Heart left ventricle (tissue), 13 donors: Measurements from ENCODE around the gene OMD.

Experiments used
- POLR2A ChIP-seq, 2 donors: fragments of 450-650 bp; IDR thresholded peaks; one replicate each; pipeline ENCODE4 v1.6.1; 2017; ENCODE audit warnings: antibody characterized with exemption in 2 of 2, mild to moderate bottlenecking in 2 of 2, moderate library complexity in 2 of 2
- TF ChIP-seq, protein P1 (sequence below), 12 donors: fragments of 200-600 bp; sonication (generic) in 4 of 12; IDR thresholded peaks; one replicate each; pipeline versions ENCODE4 v1.5.0 to v1.8.0; 2018 to 2022; ENCODE audit warnings: antibody characterized with exemption in 12 of 12, mild to moderate bottlenecking in 5 of 12
- donor health status: ischemic (EF 13 %, LVEDD 7.1; RV severe dilation, severe dysfunction).
- donor health status: DM: no; HTN: yes; CAD: no.
- donor health status: DM: no; HTN: no; CAD: no.
- donor health status: ischemic (EF 25% LVEDD 6.9; RV normal size, moderate dysfunction).
- donor health status: ischemic (EF 25% LVEDD 5.7; RV mildly dilated, moderate dysfunction).
- donor health status: ischemic (EF 35%, LVEDD 5.7; RV mildly dilated, moderate dysfunction).
- donor health status: nonischemic (EF 11% LVEDD 7.7; RV severe dilation, severe dysfunction).
- donor health status: DM: yes; HTN: yes; CAD: no.
- donor health status: PGD.
- donor health status: ischemic (EF 29% LVEDD 5.4; RV normal size, mild dysfunction).
- donor health status: nonischemic (EF 23%, LVEDD 6.1; RV moderate dilation, normal function).

DNA sequence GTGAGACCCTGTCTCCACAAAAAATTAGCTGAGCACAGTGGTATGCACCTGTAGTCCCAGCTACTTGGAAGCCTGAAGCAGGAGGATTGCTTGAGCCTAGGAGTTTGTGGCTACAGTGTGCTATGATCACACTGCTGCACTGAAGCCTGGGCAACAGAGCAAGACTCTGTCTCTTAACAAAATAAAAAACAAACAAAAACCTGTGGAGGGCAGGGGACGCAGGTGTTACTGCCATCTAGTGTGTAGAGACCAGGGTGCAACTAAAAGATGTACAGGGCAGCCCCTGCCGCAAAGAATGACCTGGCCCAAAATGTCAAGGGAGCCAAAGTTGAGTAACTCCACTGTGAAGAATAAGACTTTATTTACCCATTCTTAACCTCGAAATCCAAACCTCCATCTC, 30.9 kb upstream of the OMD start:
- TF ChIP-seq, protein P1, sequence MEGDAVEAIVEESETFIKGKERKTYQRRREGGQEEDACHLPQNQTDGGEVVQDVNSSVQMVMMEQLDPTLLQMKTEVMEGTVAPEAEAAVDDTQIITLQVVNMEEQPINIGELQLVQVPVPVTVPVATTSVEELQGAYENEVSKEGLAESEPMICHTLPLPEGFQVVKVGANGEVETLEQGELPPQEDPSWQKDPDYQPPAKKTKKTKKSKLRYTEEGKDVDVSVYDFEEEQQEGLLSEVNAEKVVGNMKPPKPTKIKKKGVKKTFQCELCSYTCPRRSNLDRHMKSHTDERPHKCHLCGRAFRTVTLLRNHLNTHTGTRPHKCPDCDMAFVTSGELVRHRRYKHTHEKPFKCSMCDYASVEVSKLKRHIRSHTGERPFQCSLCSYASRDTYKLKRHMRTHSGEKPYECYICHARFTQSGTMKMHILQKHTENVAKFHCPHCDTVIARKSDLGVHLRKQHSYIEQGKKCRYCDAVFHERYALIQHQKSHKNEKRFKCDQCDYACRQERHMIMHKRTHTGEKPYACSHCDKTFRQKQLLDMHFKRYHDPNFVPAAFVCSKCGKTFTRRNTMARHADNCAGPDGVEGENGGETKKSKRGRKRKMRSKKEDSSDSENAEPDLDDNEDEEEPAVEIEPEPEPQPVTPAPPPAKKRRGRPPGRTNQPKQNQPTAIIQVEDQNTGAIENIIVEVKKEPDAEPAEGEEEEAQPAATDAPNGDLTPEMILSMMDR (IDR thresholded peaks at IDR 0.05) = peak in 2 of 12 donors; percentile 5 to 6
- no peak for TF ChIP-seq POLR2A (IDR thresholded peaks at IDR 0.05)
